GM21360 (cell line): ENCODE data around the gene PDC.
"Not testable (repeated sequence)": the region's sequence is repeated elsewhere in the genome, so short reads cannot be mapped to it uniquely, and the experiment has no call there.

Source experiments
- ATAC-seq: cut with Tn5 transposase; IDR thresholded peaks from one replicate; pipeline ENCODE4 v1.9.1; 2021; ENCODE audit warnings: mild to moderate bottlenecking, moderate library complexity; ENCODE audit not compliant: unreplicated experiment

PDC gene

GRCh38 chr1:186404454-186405051 lies 56.4 kb downstream of the PDC start:
- peak; percentile 56 for ATAC-seq

GRCh38 chr1:186403632-186404031 lies 57.3 kb downstream of the PDC start:
- no peak for ATAC-seq

DNA sequence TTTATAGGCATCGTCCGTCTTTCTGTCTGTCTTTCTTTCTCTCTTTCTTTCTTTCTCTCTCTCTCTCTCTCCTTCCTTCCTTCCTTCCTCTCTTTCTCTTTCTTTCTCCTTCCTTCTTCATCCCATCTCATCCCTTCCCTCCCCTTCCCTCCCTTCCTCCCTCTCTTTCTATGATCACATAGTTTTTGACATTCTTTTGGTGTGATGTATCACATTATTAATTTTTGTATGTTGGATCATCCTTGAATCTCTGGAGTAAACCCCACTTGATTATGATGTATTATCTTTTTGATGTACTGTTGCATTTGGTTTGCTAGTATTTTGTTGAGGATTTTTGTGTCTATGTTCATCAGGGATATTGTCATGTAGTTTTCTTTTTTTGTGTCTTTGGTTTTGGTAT lies 59.5 kb downstream of the PDC start:
- ATAC-seq, result not testable (repeated sequence)
